ENCODE measurements around the gene LRRC71. TPM values are rescaled to one million over a fixed set of nuclear protein-coding genes. Genes with fewer than 3 reads are reported as not detected.

LRRC71 gene
- total and polyA plus RNA-seq, 2 of the 4 experiments (the other 2 are of a cell fraction) = 0.50 TPM; not detected in 1

DNA sequence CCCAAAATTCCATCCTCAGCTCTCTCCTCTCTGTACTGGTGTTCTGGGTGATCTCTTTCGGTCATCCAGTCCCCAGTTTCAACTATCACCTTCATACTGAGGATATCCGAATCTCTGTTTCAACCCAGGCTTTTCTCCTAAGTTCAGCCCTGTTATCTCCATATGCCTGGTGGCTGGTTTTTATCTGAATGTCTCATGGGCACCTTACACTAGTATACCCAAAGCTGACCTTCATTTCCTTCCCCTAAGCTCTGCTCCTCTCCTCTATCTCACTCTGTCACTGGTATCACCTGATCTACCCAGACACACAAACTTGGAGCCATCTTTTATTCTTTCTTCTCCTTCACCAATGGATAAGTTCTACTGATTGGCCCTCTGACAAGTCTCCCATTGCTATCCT lies 53.0 kb downstream of the LRRC71 start:
- H3K18ac ChIP-seq (ENCODE audit: low read depth, low read length) = no peak overlapping the region

More for the DNA sequence above, 53.0 kb downstream of the LRRC71 start:
- DNase-seq = no peak
- H3K9me1 ChIP-seq (ENCODE audit: insufficient read depth, low read length) = peaks cover 2% of the 10 kb centered on the region; the same call in 1 of the 2 replicates
- H4K5ac ChIP-seq (ENCODE audit: low read depth, low read length) = no peak overlapping the region
- no peak overlapping the region for H3K14ac ChIP-seq (replicated peaks; ENCODE audit: low read depth, low read length)
- no peak overlapping the region for H2AK5ac ChIP-seq (ENCODE audit: low read depth, low read length)
- no peak overlapping the region for H2BK5ac ChIP-seq (ENCODE audit: low read depth, low read length, poor library complexity, severe bottlenecking)
- CTCF ChIA-PET = no interaction called here
- H3K27ac ChIP-seq (ENCODE audit: insufficient read depth, low read length) = no peak overlapping the region
- BruUV-seq (replicated peaks) = no TSS peak
- no peak overlapping the region for H2BK20ac ChIP-seq (ENCODE audit: low read depth, low read length)
- H4K20me1 ChIP-seq (ENCODE audit: insufficient read depth, low read length) = no peaks in the 10 kb centered on the region
- WGBS, 2 experiments (ENCODE audit: extremely low coverage in 2 of 2, insufficient read length in 1 of 2) = 80% methylated on average over 1 of the region's 2 CpGs; no CpG with 5 or more reads in 1 of the 2 experiments
- POLR2A ChIA-PET (ENCODE audit: unreplicated experiment) = no interaction called here
- no peak overlapping the region for H3K4me2 ChIP-seq (ENCODE audit: low read depth, low read length)
- TF ChIP-seq CHD1 (IDR thresholded peaks at IDR 0.05; ENCODE audit: low read depth, low read length) (no peak), RCOR1 (IDR thresholded peaks at IDR 0.05; ENCODE audit: insufficient replicate concordance, low read length) (no peak), SMC3 (IDR thresholded peaks at IDR 0.05; ENCODE audit: low read depth, low read length) (no peak), MXI1 (IDR thresholded peaks at IDR 0.05; ENCODE audit: borderline replicate concordance, low read depth, low read length) (no peak), CEBPB (IDR thresholded peaks at IDR 0.05; ENCODE audit: low read depth, low read length) (no peak), ELK1 (IDR thresholded peaks at IDR 0.05; ENCODE audit: borderline replicate concordance, low read depth, low read length) (no peak), MAFK (IDR thresholded peaks at IDR 0.05; ENCODE audit: low read depth, low read length) (no peak), NFE2L2 (IDR thresholded peaks at IDR 0.05; ENCODE audit: low read depth, low read length) (no peak), RAD21 (IDR thresholded peaks at IDR 0.05; ENCODE audit: low read length) (no peak)
- TF ChIP-seq, protein P1, sequence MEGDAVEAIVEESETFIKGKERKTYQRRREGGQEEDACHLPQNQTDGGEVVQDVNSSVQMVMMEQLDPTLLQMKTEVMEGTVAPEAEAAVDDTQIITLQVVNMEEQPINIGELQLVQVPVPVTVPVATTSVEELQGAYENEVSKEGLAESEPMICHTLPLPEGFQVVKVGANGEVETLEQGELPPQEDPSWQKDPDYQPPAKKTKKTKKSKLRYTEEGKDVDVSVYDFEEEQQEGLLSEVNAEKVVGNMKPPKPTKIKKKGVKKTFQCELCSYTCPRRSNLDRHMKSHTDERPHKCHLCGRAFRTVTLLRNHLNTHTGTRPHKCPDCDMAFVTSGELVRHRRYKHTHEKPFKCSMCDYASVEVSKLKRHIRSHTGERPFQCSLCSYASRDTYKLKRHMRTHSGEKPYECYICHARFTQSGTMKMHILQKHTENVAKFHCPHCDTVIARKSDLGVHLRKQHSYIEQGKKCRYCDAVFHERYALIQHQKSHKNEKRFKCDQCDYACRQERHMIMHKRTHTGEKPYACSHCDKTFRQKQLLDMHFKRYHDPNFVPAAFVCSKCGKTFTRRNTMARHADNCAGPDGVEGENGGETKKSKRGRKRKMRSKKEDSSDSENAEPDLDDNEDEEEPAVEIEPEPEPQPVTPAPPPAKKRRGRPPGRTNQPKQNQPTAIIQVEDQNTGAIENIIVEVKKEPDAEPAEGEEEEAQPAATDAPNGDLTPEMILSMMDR (conservative IDR thresholded peaks at IDR 0.05; ENCODE audit: low read depth, low read length) = no peak
- no peak overlapping the region for H2BK120ac ChIP-seq (ENCODE audit: low read depth, low read length)
- no peaks in the 10 kb centered on the region for H3K27me3 ChIP-seq (ENCODE audit: control insufficient read depth, insufficient read depth, low read length)
- H3K4ac ChIP-seq (ENCODE audit: low read depth, low read length) = no peak overlapping the region
- no peak overlapping the region for H4K8ac ChIP-seq (ENCODE audit: low read depth in 2 of 2, low read length in 2 of 2)
- in situ Hi-C loops (cut with MboI; ENCODE audit: low sequenced_read_pairs) (no loop called here), intact Hi-C loops (cut with micrococcal nuclease) (no loop called here), dilution Hi-C loops (cut with HindIII; ENCODE audit: low sequenced_read_pairs, unreplicated experiment) (no loop called here)
- no peak overlapping the region for H3K9ac ChIP-seq (ENCODE audit: low read depth, low read length)
- H4K91ac ChIP-seq (ENCODE audit: insufficient read depth, low read depth, low read length) = no peak overlapping the region
- H2AK9ac ChIP-seq (replicated peaks; ENCODE audit: low read depth, low read length, poor library complexity) = no peak overlapping the region
- H3K23ac ChIP-seq (ENCODE audit: low read depth, low read length) = no peak overlapping the region
- peaks cover 37% of the 10 kb centered on the region for H3K36me3 ChIP-seq (ENCODE audit: control insufficient read depth, insufficient read depth, low read length)
- no peak overlapping the region for H2AFZ ChIP-seq (replicated peaks; ENCODE audit: low read length, poor library complexity)
- no peak for ATAC-seq (ENCODE audit: low read depth)
- no peaks in the 10 kb centered on the region for H3K79me1 ChIP-seq (ENCODE audit: low read depth in 1 of 2, low read length in 2 of 2)
- H3K9me3 ChIP-seq (ENCODE audit: control insufficient read depth, insufficient read depth, low read length) = no peaks in the 10 kb centered on the region
- no peak overlapping the region for H2BK15ac ChIP-seq (ENCODE audit: low read depth, low read length)
- H3K4me3 ChIP-seq (ENCODE audit: insufficient read depth, low read depth, low read length) = no peak overlapping the region
- H3K4me1 ChIP-seq (ENCODE audit: control insufficient read depth, insufficient read depth, low read length) = no peaks in the 10 kb centered on the region
- H3K56ac ChIP-seq (ENCODE audit: extremely low read depth, insufficient read depth, low read length) = no peak overlapping the region

Data from IMR-90 (cell line).